ENCODE results near the gene NPM1.

NPM1 gene

DNA sequence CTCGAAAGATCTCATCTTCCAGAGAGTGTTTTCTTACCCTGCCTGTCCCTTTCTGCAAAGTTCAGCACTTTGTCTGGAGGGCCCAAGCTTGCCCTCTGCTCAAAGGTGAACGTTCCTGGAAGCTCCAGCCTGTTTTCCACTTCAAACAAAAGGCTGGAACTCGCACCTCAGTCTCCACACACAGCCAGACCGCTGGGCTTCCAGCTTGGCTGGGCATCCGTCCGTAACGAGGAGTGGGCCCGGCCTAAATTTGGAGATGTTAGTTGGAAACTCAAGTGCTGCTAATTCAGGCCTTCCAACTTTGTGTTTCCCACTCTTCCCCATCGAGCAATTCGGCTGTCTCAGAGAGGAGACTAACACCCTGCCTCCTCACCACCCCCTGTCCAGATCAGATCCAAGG is 66.9 kb downstream of the NPM1 start:
- TF ChIP-seq RAD21 (IDR thresholded peaks at IDR 0.05; ENCODE audit: low read depth) (no peak), REST (IDR thresholded peaks at IDR 0.05; ENCODE audit: low read depth) (no peak), MAX (IDR thresholded peaks at IDR 0.05) (no peak), NFIC (IDR thresholded peaks at IDR 0.05) (no peak), CREB1 (IDR thresholded peaks at IDR 0.05; ENCODE audit: low read depth) (no peak), EP300 (IDR thresholded peaks at IDR 0.05; ENCODE audit: borderline replicate concordance) (no peak), FOXM1 (IDR thresholded peaks at IDR 0.05; ENCODE audit: borderline replicate concordance, low read depth) (no peak), YY1 (IDR thresholded peaks at IDR 0.05; ENCODE audit: low read depth) (no peak), CEBPB (IDR thresholded peaks at IDR 0.05) (no peak), TAF1 (IDR thresholded peaks at IDR 0.05; ENCODE audit: low read depth) (no peak), ZBTB7A (IDR thresholded peaks at IDR 0.05; ENCODE audit: low read depth) (no peak)
- TF ChIP-seq, protein P1, sequence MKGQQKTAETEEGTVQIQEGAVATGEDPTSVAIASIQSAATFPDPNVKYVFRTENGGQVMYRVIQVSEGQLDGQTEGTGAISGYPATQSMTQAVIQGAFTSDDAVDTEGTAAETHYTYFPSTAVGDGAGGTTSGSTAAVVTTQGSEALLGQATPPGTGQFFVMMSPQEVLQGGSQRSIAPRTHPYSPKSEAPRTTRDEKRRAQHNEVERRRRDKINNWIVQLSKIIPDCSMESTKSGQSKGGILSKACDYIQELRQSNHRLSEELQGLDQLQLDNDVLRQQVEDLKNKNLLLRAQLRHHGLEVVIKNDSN (IDR thresholded peaks at IDR 0.05), result no peak

DNA sequence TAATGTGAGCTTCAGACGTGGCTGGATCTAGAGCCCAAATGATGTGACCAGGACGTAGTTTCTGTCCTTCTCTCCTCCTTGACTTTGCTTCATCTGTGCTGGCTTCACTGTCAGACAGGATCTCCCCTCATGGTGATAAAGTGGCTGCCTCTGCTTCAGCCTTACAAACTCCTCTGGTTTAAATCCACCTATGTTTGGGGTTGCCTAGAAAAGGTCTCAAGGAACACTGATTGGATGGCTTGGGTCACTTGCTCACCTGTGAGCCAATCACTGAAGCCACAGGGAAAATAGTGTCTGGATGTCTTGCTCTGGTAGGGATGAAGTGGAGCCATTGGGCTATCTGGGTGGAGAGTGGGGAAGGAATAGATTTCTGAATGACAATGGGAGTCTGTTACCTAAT is 67.9 kb downstream of the NPM1 start:
- TF ChIP-seq TEAD4 (IDR thresholded peaks at IDR 0.05) (no peak), YY1 (IDR thresholded peaks at IDR 0.05; ENCODE audit: low read depth) (no peak)
- TF ChIP-seq, protein P1 (IDR thresholded peaks at IDR 0.05), result 0 out of 2 replicates have a peak, but pooled peaks have one; percentile 38

DNA sequence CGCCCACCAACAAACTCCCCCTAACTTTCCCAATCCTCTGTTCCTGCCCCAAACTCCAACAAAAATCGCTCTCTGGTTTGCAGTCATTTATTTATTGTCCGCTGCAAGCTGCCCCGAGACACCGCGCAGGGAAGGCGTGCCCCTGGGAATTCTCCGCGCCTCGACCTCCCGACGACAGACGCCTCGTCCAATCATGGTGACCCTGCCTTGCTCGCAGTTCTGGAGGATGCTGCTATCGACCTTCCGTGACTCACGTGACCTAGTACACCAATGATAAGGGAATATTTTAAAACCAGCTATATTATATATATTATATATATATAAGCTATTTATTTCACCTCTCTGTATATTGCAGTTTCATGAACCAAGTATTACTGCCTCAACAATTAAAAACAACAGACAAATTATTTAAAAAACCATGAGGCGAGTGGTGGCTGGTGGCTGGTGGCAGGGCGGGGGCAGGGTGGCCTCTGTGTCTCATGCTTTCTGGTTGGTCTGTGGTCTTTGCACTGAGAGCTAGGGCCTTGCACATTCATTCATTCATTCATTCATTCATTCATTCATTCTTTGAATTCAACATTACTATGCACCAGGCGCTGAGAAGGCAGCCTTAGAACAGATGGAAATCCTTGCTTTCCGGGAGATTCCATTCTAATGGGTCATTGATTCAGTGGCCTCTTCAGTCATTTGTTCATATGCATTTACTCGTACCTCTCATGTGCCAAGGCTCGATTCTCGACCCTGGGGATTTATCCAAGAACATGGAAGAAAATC is 69.7 kb downstream of the NPM1 start:
- TF ChIP-seq ZBTB7A (IDR thresholded peaks at IDR 0.05; ENCODE audit: low read depth) (no peak), TAF1 (IDR thresholded peaks at IDR 0.05; ENCODE audit: low read depth) (no peak)

- TF ChIP-seq YY1 (IDR thresholded peaks at IDR 0.05; ENCODE audit: low read depth) (no peak), REST (IDR thresholded peaks at IDR 0.05; ENCODE audit: low read depth) (no peak), CREB1 (IDR thresholded peaks at IDR 0.05; ENCODE audit: low read depth) (no peak), TEAD4 (IDR thresholded peaks at IDR 0.05) (no peak), ZBTB7A (IDR thresholded peaks at IDR 0.05; ENCODE audit: low read depth) (no peak)
- TF ChIP-seq, protein P1 (IDR thresholded peaks at IDR 0.05), result no peak
These were observed 72.2 kb downstream of the NPM1 start for GRCh38 chr5:171459839-171460238.
